ENCODE data around the gene IRS2. TPM values are rescaled to one million over a fixed set of nuclear protein-coding genes. Genes with fewer than 3 reads are reported as not detected.

The IRS2 gene
- total RNA-seq, 1 donor from 2014 or later, result 20.1 TPM

DNA sequence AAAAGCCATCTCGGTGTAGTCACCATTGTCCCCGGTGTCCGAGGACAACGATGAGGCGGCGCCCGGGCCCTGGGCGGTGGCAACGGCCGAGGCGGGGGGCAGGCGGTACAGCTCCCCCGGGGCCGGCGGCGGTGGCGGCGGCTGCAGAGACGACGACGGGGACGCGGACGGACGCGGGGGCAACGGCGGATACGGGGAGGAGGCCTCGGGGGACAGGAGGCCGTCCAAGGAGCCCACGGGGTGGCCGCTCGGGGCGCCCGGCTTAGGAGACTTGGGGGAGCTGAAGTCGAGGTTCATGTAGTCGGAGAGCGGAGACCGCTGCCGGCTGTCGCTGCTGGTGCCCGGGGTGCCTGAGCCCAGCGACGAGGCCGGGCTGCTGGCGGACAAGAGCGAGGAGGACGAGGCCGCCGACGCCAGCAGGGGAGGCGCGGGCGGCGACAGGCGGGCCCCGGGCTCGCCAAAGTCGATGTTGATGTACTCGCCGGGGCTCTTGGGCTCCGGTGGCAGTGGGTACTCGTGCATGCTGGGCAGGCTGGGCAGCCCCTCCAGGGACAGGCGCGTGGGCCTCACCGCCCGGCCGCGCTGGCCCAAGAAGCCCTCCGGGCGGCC lies 3.5 kb downstream of the IRS2 start:
- H3K4me1 ChIP-seq (ENCODE audit: insufficient read depth, low read length), result peaks cover 35% of the 10 kb centered on the region

DNA sequence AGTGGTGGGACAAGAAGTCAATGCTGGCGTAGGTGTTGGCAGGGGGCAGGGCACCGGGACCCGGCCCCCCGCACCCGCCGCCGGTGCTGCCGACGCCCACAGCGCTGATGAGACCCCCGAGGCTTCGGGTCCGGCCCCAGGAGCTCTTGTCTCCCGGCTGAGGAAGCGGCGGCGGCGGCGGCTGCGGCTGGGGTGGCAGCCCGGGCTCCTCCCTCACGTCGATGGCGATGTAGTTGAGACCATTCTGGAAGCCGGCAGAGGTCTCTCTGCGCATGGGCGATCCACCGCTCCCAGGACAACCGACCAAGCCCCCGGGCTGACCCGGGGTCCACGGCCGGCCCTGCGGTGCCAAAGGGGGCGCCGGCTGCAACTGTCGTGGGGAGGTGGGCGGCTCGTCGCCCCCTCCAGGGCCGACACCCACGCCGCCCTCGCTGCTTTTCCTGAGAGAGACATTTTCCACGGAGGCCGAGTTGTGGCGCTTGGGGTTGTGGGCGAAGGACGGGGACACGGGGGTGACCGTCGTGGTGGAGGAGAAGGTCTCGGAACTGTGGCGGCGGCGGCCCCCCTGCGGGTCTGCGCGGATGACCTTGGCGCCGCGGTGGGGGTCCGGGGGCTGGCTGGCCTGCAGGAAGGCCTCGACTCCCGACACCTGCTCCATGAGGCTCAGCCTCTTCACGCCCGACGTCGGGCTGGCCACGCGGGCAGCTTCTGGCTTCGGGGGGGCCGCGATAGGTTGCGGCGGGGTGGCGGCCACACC lies 4.1 kb downstream of the IRS2 start:
- no peaks in the 10 kb centered on the region for H3K27me3 ChIP-seq (ENCODE audit: insufficient read depth, low read length)
- no peak for DNase-seq (ENCODE audit: low read depth)
- peaks cover 35% of the 10 kb centered on the region for H4K20me1 ChIP-seq (ENCODE audit: insufficient read depth, low read length)
- H3K4me1 ChIP-seq (ENCODE audit: insufficient read depth, low read length), result peaks cover 34% of the 10 kb centered on the region
- no peak for TF ChIP-seq EZH2 (IDR thresholded peaks at IDR 0.05; ENCODE audit: insufficient read depth, low read length)
- TF ChIP-seq, protein P1, sequence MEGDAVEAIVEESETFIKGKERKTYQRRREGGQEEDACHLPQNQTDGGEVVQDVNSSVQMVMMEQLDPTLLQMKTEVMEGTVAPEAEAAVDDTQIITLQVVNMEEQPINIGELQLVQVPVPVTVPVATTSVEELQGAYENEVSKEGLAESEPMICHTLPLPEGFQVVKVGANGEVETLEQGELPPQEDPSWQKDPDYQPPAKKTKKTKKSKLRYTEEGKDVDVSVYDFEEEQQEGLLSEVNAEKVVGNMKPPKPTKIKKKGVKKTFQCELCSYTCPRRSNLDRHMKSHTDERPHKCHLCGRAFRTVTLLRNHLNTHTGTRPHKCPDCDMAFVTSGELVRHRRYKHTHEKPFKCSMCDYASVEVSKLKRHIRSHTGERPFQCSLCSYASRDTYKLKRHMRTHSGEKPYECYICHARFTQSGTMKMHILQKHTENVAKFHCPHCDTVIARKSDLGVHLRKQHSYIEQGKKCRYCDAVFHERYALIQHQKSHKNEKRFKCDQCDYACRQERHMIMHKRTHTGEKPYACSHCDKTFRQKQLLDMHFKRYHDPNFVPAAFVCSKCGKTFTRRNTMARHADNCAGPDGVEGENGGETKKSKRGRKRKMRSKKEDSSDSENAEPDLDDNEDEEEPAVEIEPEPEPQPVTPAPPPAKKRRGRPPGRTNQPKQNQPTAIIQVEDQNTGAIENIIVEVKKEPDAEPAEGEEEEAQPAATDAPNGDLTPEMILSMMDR (IDR thresholded peaks at IDR 0.05; ENCODE audit: insufficient read depth, low read depth, low read length), result no peak
- H3K36me3 ChIP-seq (ENCODE audit: insufficient read depth, low read length), result no peaks in the 10 kb centered on the region
- no peak overlapping the region for H3K4me3 Mint-ChIP-seq (ENCODE audit: unreplicated experiment)
- no peaks in the 10 kb centered on the region for H3K27me3 Mint-ChIP-seq (ENCODE audit: low read depth, unreplicated experiment)
- H3K27ac Mint-ChIP-seq (ENCODE audit: unreplicated experiment), result no peak overlapping the region
- H3K79me2 ChIP-seq (ENCODE audit: insufficient read depth, low read length), result peaks cover 76% of the 10 kb centered on the region
- H3K9me3 ChIP-seq (ENCODE audit: insufficient read depth, low read depth, low read length), result no peaks in the 10 kb centered on the region
- peak overlapping the region; percentile 91 for H3K4me2 ChIP-seq (ENCODE audit: low read length)
- peaks cover 4% of the 10 kb centered on the region for H3K36me3 Mint-ChIP-seq (ENCODE audit: low read depth, unreplicated experiment)
- peak overlapping the region; percentile 63 for H3K4me3 ChIP-seq (ENCODE audit: insufficient read depth, low read depth, low read length)
- no peaks in the 10 kb centered on the region for H3K9me3 Mint-ChIP-seq (ENCODE audit: unreplicated experiment)
- peaks cover 32% of the 10 kb centered on the region for H3K4me1 Mint-ChIP-seq (ENCODE audit: low read depth, unreplicated experiment)
- FAIRE-seq, result no peak
- H2AFZ ChIP-seq (ENCODE audit: low read depth, low read length), result no peak overlapping the region
- peak overlapping the region; percentile 76 for H3K9ac ChIP-seq (ENCODE audit: low read length)
- H3K27ac ChIP-seq (ENCODE audit: low read depth, low read length), result no peak overlapping the region

More for the DNA sequence above, 3.5 kb downstream of the IRS2 start:
- FAIRE-seq (no peak), DNase-seq (ENCODE audit: low read depth) (no peak)
- H3K9me3 ChIP-seq (ENCODE audit: insufficient read depth, low read depth, low read length), result no peaks in the 10 kb centered on the region
- H3K36me3 ChIP-seq (ENCODE audit: insufficient read depth, low read length), result no peaks in the 10 kb centered on the region
- peaks cover 69% of the 10 kb centered on the region for H3K79me2 ChIP-seq (ENCODE audit: insufficient read depth, low read length)
- H3K27ac ChIP-seq (ENCODE audit: low read depth, low read length), result no peak overlapping the region
- Mint-ChIP-seq H3K4me3 (ENCODE audit: unreplicated experiment) (no peak overlapping the region), H3K36me3 (ENCODE audit: low read depth, unreplicated experiment) (peaks cover 4% of the 10 kb centered on the region), H3K4me1 (ENCODE audit: low read depth, unreplicated experiment) (peaks cover 30% of the 10 kb centered on the region), H3K27ac (ENCODE audit: unreplicated experiment) (no peak overlapping the region), H3K9me3 (ENCODE audit: unreplicated experiment) (no peaks in the 10 kb centered on the region), H3K27me3 (ENCODE audit: low read depth, unreplicated experiment) (no peaks in the 10 kb centered on the region)
- no peak overlapping the region for H2AFZ ChIP-seq (ENCODE audit: low read depth, low read length)
- no peak overlapping the region for H3K4me2 ChIP-seq (ENCODE audit: low read length)
- TF ChIP-seq, protein P1 (IDR thresholded peaks at IDR 0.05; ENCODE audit: insufficient read depth, low read depth, low read length), result no peak
- TF ChIP-seq EZH2 (IDR thresholded peaks at IDR 0.05; ENCODE audit: insufficient read depth, low read length), result no peak
- no peak overlapping the region for H3K4me3 ChIP-seq (ENCODE audit: insufficient read depth, low read depth, low read length)
- peaks cover 32% of the 10 kb centered on the region for H4K20me1 ChIP-seq (ENCODE audit: insufficient read depth, low read length)
- H3K9ac ChIP-seq (ENCODE audit: low read length), result no peak overlapping the region
- no peaks in the 10 kb centered on the region for H3K27me3 ChIP-seq (ENCODE audit: insufficient read depth, low read length)

All from astrocyte (in vitro differentiated cells and primary cell).